Measurements from ENCODE around the gene ABI1. TPM values are rescaled to one million over a fixed set of nuclear protein-coding genes. Genes with fewer than 3 reads are reported as not detected.

The ABI1 gene
- total RNA-seq, 4 donors from 2014 or later = 29.9 to 54.5 (median 47.8) TPM

DNA sequence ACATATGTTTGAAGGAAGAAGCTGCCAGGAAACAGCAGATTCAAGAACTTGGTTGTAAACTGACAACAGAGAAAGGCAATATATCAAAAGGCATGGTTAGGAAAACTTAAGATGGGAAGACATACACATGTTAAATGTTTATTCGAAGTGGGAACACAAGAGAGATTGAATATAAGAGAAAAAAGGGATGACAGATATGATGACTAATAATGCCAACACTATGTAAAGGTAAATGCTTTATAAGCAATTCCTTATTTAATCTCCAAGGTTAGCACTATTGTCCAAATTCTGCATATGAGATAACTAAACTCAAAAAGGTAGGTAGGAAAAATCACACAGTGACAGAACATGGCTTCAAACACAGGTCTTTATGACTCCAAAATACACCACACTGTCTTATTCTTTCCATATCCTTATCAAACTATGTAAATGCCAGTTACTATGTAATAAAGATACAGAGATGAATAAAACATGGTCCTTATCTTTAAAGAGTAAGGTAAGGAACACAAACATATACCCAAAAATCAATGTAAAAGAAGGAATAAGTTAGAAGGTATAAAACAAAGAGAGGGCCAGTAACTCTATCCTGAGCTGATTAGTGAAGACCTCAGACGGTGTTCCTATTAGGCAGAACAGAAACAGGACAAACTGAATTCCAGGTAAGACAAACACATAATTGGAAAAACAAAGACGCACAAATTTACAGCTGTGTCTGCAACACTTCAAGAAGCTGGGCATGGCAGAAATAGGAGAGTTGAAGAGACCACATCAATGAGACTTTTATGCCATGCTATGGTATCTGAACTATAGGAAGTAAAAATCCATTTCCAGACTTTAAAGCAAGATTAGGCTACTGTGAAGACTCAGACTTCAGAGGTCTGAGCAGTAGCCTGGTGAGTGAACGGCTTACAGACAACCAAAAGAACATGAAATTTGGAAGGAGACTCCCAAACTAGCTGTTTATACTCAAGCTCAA lies 56.1 kb downstream of the ABI1 start:
- Histone ChIP-seq H3K27ac (no peak overlapping the region), H3K4me1 (peaks cover 13 to 48% (median 20%) of the 10 kb centered on the region in 4 donors), H3K4me3 (no peak overlapping the region), H3K36me3 (no peaks in the 10 kb centered on the region), H3K9me3 (no peaks in the 10 kb centered on the region), H3K27me3 (no peaks in the 10 kb centered on the region)
- in situ Hi-C loops (cut with MboI; ENCODE audit: low pct_ligation_motif_present in 1 of 4, low pct_unique_long_range_greater_than_20kb in 1 of 4, low sequenced_read_pairs in 3 of 4) (loop anchor here in 1 of 4 donors (10.0 kb wide), 1 partner anchor 50 kb away; no protein-coding TSS in a partner anchor), intact Hi-C loops (cut with DNase I; ENCODE audit: low total_unique reads) (no loop called here)
- TF ChIP-seq EP300 (IDR thresholded peaks at IDR 0.05; ENCODE audit: low read depth) = no peak
- no peak for TF ChIP-seq POLR2AphosphoS5 (IDR thresholded peaks at IDR 0.05)
- TF ChIP-seq POLR2A (IDR thresholded peaks at IDR 0.05) = no peak
- TF ChIP-seq, protein P1, sequence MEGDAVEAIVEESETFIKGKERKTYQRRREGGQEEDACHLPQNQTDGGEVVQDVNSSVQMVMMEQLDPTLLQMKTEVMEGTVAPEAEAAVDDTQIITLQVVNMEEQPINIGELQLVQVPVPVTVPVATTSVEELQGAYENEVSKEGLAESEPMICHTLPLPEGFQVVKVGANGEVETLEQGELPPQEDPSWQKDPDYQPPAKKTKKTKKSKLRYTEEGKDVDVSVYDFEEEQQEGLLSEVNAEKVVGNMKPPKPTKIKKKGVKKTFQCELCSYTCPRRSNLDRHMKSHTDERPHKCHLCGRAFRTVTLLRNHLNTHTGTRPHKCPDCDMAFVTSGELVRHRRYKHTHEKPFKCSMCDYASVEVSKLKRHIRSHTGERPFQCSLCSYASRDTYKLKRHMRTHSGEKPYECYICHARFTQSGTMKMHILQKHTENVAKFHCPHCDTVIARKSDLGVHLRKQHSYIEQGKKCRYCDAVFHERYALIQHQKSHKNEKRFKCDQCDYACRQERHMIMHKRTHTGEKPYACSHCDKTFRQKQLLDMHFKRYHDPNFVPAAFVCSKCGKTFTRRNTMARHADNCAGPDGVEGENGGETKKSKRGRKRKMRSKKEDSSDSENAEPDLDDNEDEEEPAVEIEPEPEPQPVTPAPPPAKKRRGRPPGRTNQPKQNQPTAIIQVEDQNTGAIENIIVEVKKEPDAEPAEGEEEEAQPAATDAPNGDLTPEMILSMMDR (IDR thresholded peaks at IDR 0.05) = no peak
- DNase-seq = no peak
- WGBS, 2 donors (ENCODE audit: low coverage in 1 of 2) = 46 to 59% methylated on average over 3 to 4 of the region's 4 CpGs

DNA sequence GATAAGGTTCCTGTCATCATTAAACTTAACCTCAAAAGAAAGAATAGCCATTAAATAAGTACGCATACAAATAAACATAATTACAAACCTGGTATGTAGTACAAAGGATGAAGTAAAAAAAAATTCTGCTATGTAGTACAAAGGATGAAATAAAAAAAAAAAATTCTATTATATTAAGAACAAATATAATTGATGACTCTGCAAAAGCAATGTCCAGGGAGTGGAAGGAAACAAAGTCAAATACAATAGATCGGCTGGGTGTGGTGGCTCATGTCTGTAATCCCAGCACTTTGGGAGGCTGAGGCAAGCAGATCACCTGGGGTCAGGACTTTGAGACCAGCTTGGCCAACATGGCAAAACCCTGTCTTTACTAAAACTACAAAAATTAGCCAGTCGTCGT lies 56.9 kb downstream of the ABI1 start:
- WGBS, 2 donors (ENCODE audit: low coverage in 1 of 2) = 89 to 100% methylated on average over 2 to 4 of the region's 4 CpGs
- intact Hi-C loops (cut with DNase I; ENCODE audit: low total_unique reads) = no loop called here
- Histone ChIP-seq H3K27me3 (no peaks in the 10 kb centered on the region), H3K4me3 (no peak overlapping the region), H3K36me3 (no peaks in the 10 kb centered on the region), H3K4me1 (peaks cover 13 to 53% (median 20%) of the 10 kb centered on the region in 4 donors), H3K9me3 (no peaks in the 10 kb centered on the region), H3K27ac (no peak overlapping the region)
- no peak for TF ChIP-seq POLR2AphosphoS5 (IDR thresholded peaks at IDR 0.05)
- no peak for TF ChIP-seq EP300 (IDR thresholded peaks at IDR 0.05; ENCODE audit: low read depth)
- TF ChIP-seq POLR2A (IDR thresholded peaks at IDR 0.05) = no peak
- TF ChIP-seq, protein P1 (IDR thresholded peaks at IDR 0.05) = no peak
- no peak for DNase-seq
- in situ Hi-C loops (cut with MboI; ENCODE audit: low pct_ligation_motif_present in 1 of 4, low pct_unique_long_range_greater_than_20kb in 1 of 4, low sequenced_read_pairs in 3 of 4) = loop anchor here in 1 of 4 donors (10.0 kb wide), 1 partner anchor 51 kb away; no protein-coding TSS in a partner anchor

DNA sequence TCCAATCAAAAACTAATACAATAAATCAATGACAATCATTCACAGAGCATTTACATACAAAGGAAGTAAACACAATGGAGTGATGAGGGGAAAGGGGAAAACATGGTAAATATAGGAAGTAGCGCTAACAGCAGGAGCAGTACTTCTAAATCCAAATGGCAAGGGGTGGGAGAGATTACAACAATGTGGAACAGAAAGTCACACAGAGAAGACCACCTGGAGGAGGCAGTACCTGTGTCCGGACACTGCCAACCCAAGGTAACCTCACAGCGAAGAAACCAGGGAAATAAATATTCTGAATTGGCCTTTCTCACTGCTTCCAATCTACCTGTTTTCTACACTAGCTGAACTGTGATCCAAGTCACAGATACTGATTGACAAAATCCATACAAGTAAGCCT lies 58.2 kb downstream of the ABI1 start:
- H3K27ac ChIP-seq = no peak overlapping the region
- H3K4me3 ChIP-seq = no peak overlapping the region
- peaks cover 13 to 60% (median 20%) of the 10 kb centered on the region in 4 donors for H3K4me1 ChIP-seq
- TF ChIP-seq, protein P1 (IDR thresholded peaks at IDR 0.05) = no peak
- TF ChIP-seq EP300 (IDR thresholded peaks at IDR 0.05; ENCODE audit: low read depth) = no peak
- TF ChIP-seq POLR2A (IDR thresholded peaks at IDR 0.05) = no peak
- TF ChIP-seq POLR2AphosphoS5 (IDR thresholded peaks at IDR 0.05) = no peak
- H3K27me3 ChIP-seq = no peaks in the 10 kb centered on the region
- no peaks in the 10 kb centered on the region for H3K36me3 ChIP-seq
- no peak for DNase-seq
- WGBS, 2 donors (ENCODE audit: low coverage in 1 of 2) = 91 to 95% methylated on average over 3 of the region's 3 CpGs
- no peaks in the 10 kb centered on the region for H3K9me3 ChIP-seq
- intact Hi-C loops (cut with DNase I; ENCODE audit: low total_unique reads) (no loop called here), in situ Hi-C loops (cut with MboI; ENCODE audit: low pct_ligation_motif_present in 1 of 4, low pct_unique_long_range_greater_than_20kb in 1 of 4, low sequenced_read_pairs in 3 of 4) (loop anchor here in 1 of 4 donors (10.0 kb wide), 1 partner anchor 52 kb away; no protein-coding TSS in a partner anchor)

DNA sequence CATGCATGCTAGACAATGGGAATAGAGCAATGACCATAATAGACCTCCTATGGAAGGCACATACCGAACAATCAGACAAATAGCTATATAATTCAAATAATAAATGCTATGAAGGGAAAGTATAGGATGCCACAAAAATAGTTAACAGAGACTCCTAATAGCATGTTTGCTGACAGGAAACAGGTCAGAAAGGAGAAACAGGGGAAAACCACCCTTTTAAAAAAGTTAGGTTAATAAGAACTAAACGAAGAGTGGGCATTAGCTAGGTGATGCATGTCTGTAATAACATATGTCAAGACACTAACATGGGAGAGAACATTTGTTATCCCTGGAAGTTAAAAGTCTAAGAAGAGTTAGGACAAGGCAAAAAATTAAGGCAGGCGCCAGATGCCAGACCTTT lies 58.9 kb downstream of the ABI1 start:
- H3K4me1 ChIP-seq = peaks cover 13 to 60% (median 20%) of the 10 kb centered on the region in 4 donors
- intact Hi-C loops (cut with DNase I; ENCODE audit: low total_unique reads) = no loop called here
- TF ChIP-seq EP300 (IDR thresholded peaks at IDR 0.05; ENCODE audit: low read depth) (no peak), POLR2A (IDR thresholded peaks at IDR 0.05) (no peak)

More for the DNA sequence above, 58.9 kb downstream of the ABI1 start:
- no peaks in the 10 kb centered on the region for H3K9me3 ChIP-seq
- in situ Hi-C loops (cut with MboI; ENCODE audit: low pct_ligation_motif_present in 1 of 4, low pct_unique_long_range_greater_than_20kb in 1 of 4, low sequenced_read_pairs in 3 of 4) = loop anchor here in 1 of 4 donors (10.0 kb wide), 1 partner anchor 53 kb away; no protein-coding TSS in a partner anchor
- no peaks in the 10 kb centered on the region for H3K27me3 ChIP-seq
- no peak overlapping the region for H3K4me3 ChIP-seq
- DNase-seq = no peak
- H3K36me3 ChIP-seq = no peaks in the 10 kb centered on the region
- 69 to 90% methylated on average over 3 of the region's 3 CpGs for WGBS, 2 donors (ENCODE audit: low coverage in 1 of 2)
- H3K27ac ChIP-seq = no peak overlapping the region

All from transverse colon (tissue), 4 donors.